NB4 (cell line): ENCODE results near the gene NUBP2.

Source experiments
- CTCF ChIP-seq: IDR thresholded peaks from one replicate; pipeline ENCODE4 v1.5.1; 2012; ENCODE audit warnings: low read depth, low read length
- MYC ChIP-seq: IDR thresholded peaks from 2 replicates; pipeline ENCODE4 v1.6.1; 2011; ENCODE audit warnings: low read depth, low read length
- POLR2A ChIP-seq: IDR thresholded peaks from 2 replicates; pipeline ENCODE4 v1.6.1; 2011; ENCODE audit warnings: mild to moderate bottlenecking; ENCODE audit not compliant: insufficient read length; ENCODE audit errors: extremely low read depth

- TF ChIP-seq CTCF (no peak), MYC (no peak), POLR2A (no peak)
These were observed 3.7 kb downstream of the NUBP2 start for GRCh38 chr16:1786242-1787055.
